Astrocyte of the cerebellum (primary cell): Measurements from ENCODE around the gene YPEL5.

Experiments
- DNase-seq: peaks from one replicate; pipeline ENCODE4 v3.0.0-alpha.2; 2011; ENCODE audit warnings: low read depth
- H3K4me3 ChIP-seq: 2 replicates; pipeline ENCODE4 v1.5.1; 2011; ENCODE audit warnings: mild to moderate bottlenecking, low read depth, low read length, moderate library complexity
- in situ Hi-C: cut with HindIII; loops from 2 replicates; pipeline ENCODE4 v1.10.0; 2017; ENCODE audit warnings: low sequenced_read_pairs
- TF ChIP-seq, protein P1 (sequence below): IDR thresholded peaks from 2 replicates; pipeline ENCODE4 v1.5.1; 2012; ENCODE audit warnings: low read length, low read depth, moderate library complexity, mild to moderate bottlenecking; ENCODE audit errors: missing control alignments

Gene YPEL5

DNA sequence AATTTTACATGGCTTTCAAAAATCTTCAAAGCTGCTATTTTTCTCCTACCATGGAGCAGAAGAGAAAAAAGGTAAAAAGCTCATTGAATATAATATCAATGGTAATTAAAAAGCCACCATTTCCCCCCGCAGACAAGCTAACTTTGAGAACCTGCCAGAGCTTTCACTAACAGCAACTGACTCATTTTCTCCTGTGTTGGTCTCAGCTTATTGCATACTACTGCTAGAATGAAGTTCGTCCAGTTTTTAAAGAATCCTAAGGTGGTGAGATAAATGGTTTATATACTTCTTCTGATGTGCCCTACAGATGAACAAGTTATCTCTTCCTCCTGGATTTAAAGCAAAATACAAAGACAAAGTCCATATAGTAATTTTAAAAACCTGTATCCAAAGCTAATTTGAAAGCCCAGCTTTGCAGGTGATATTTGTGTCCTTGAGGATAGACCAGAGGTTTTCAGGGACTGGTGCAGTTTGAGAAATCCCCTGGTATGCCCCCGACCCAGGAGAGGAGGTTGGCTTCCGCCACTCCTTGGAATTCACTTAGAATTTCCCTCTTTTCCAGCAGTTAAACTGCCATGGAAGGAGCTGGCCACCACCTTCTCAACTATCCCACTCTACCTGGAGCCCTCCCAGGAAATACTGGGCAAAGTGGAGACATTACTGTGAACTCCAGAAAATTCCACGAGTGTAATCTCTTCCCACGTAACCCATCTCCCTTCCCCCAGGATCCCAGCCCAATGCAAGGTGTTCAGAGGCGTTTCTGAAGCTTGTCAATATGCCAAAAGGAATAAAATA is 17.5 kb downstream of the YPEL5 start:
- no peak for DNase-seq
- TF ChIP-seq, protein P1, sequence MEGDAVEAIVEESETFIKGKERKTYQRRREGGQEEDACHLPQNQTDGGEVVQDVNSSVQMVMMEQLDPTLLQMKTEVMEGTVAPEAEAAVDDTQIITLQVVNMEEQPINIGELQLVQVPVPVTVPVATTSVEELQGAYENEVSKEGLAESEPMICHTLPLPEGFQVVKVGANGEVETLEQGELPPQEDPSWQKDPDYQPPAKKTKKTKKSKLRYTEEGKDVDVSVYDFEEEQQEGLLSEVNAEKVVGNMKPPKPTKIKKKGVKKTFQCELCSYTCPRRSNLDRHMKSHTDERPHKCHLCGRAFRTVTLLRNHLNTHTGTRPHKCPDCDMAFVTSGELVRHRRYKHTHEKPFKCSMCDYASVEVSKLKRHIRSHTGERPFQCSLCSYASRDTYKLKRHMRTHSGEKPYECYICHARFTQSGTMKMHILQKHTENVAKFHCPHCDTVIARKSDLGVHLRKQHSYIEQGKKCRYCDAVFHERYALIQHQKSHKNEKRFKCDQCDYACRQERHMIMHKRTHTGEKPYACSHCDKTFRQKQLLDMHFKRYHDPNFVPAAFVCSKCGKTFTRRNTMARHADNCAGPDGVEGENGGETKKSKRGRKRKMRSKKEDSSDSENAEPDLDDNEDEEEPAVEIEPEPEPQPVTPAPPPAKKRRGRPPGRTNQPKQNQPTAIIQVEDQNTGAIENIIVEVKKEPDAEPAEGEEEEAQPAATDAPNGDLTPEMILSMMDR, result no peak
- in situ Hi-C loops, result no loop called here
- H3K4me3 ChIP-seq, result no peak overlapping the region

DNA sequence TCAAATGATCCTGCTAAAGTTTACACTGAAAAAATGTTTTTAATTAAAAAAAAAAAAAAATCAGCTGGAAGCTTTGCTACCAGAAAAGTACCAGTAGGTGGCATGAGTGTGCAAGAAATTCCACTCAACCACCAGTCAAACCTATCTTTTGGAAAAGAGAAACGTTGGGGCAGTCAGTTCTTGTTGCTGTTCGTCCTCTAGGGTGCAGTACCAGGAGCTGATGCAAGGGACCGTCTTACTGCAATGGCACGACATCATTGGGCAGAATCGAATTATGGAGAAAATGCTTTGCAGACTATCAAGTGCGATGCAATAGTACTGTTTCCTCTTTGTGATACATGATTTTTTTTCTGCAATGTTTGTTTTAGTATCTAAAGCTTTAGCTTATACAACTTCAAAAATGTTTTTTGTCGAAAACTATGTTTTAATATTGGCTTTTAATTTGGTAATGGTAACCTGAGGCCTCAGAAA is 18.3 kb downstream of the YPEL5 start:
- DNase-seq, result peak; percentile 81
- H3K4me3 ChIP-seq, result no peak overlapping the region
- in situ Hi-C loops, result no loop called here
- TF ChIP-seq, protein P1, result peak; percentile 90

DNA sequence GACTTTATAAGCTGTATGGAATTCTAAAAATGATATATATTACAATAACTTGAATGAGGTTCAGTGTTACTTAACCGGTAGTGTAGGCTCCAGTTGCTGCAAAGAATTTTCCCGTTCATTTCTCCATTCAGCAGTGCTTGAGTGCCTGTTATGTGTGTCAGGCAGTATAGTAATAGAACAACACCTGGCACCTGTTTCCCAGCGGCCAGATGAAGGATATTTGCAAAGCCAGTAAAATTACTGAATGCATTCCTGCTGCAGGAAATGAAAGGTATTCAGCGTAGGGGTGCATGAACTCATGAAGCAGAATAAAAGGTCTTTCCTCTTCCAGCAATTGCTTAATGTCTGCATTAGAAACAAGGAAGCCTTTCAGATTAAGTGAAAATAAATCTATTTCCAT is 18.8 kb downstream of the YPEL5 start:
- no peak overlapping the region for H3K4me3 ChIP-seq
- in situ Hi-C loops, result no loop called here
- TF ChIP-seq, protein P1, result no peak
- DNase-seq, result no peak

DNA sequence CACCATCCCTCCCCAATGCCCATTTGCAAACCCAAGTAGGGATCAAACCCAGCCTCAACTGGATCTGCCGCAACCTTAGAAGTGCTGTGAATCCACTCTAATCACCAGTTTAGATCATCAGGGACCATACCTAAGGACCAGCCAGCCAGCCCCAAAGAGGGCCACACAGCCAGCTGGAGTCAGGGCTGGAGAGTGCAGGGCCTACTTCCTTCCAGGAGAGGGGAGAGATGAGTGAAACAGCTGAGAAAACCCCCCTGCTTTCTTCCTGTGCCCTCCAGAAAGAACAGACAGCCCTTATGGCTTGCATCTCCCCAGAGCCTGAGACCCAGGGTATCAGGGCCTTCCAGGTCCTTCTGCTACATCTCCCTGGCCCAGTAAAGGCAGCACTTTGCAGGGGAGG is 25.8 kb downstream of the YPEL5 start:
- H3K4me3 ChIP-seq, result no peak overlapping the region
- TF ChIP-seq, protein P1, result no peak
- no peak for DNase-seq
- in situ Hi-C loops, result no loop called here

DNA sequence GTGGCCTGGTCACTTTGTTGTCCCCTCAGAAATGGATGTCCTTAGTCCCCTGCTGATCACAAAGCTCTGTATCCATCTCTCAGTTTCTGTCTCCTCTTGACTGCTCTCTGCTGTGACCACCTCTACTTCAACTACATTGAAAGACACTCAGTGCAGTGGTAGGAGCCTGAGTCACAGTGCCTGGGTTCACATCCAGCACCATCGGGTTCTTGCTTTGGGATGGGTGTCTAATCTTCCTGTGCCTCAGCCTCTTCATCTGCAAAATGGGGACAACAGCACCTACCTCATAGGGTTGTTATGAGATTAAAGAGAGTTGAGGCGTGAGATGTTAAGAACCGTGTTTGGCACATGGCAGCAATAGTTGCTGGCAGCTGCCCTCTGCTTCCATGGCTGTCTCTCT is 30.6 kb downstream of the YPEL5 start:
- TF ChIP-seq, protein P1, result no peak
- no peak for DNase-seq
- no peak overlapping the region for H3K4me3 ChIP-seq
- in situ Hi-C loops, result no loop called here

DNA sequence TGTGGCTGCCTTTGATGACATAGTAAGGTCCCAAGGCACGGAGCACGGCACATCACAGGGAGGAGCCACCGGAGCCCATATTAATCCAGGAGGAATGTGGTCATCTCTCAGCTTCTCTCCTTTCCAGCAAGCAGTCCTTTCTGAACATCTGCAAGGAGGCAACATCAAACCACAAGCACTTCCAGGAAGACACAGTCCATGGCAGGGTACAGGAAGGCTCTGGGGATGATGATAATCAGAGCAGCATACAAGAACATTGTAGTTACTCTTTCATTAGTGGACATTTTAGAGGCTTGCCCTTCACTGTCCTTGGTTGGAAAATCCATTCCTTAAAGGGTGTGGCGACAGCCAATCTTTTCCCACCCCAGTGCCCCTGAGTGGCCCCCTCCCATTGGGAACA is 31.1 kb downstream of the YPEL5 start:
- in situ Hi-C loops, result no loop called here
- no peak overlapping the region for H3K4me3 ChIP-seq
- TF ChIP-seq, protein P1, result no peak
- DNase-seq, result no peak
